CD14-positive monocyte (primary cell): ENCODE data around the gene ACD. TPM values are rescaled to one million over a fixed set of nuclear protein-coding genes. Genes with fewer than 3 reads are reported as not detected.

Experiments
- DNase-seq, 3 donors: peaks; one replicate each; pipeline ENCODE4 v3.0.0-alpha.2; 2011 to 2022
- H2AFZ ChIP-seq: 2 replicates; pipeline ENCODE4 v1.6.0; 2012; ENCODE audit warnings: mild to moderate bottlenecking, low read depth, low read length, inconsistent platforms; ENCODE audit not compliant: insufficient read depth, poor library complexity, severe bottlenecking
- H3K27ac ChIP-seq, 2 donors: 1 replicate in 1 of 2; 2 replicates in 1 of 2; pipeline ENCODE4 v1.5.1; 2012 to 2013; ENCODE audit warnings: low read length in 2 of 2, control low read depth in 1 of 2, inconsistent platforms in 1 of 2, low read depth in 1 of 2, mild to moderate bottlenecking in 1 of 2
- H3K27me3 ChIP-seq, 2 donors: one replicate each; pipeline versions ENCODE4 v1.6.0 to v1.6.1; 2011 to 2013; ENCODE audit warnings: low read length in 2 of 2; ENCODE audit not compliant: control insufficient read depth in 2 of 2, insufficient read depth in 2 of 2
- H3K36me3 ChIP-seq, 2 donors: replicated peaks in 1 of 2; 1 replicate in 1 of 2; 2 replicates in 1 of 2; pipeline versions ENCODE4 v1.5.1 to v1.6.1; 2012 to 2013; ENCODE audit warnings: low read length in 2 of 2, control low read depth in 1 of 2, inconsistent platforms in 1 of 2, mild to moderate bottlenecking in 1 of 2; ENCODE audit not compliant: insufficient read depth in 2 of 2, control insufficient read depth in 1 of 2
- H3K4me1 ChIP-seq, 2 donors: 1 replicate in 1 of 2; 2 replicates in 1 of 2; pipeline versions ENCODE4 v1.5.1 to v1.6.1; 2012 to 2013; ENCODE audit warnings: low read length in 2 of 2, control low read depth in 1 of 2, inconsistent platforms in 1 of 2, mild to moderate bottlenecking in 1 of 2, moderate library complexity in 1 of 2; ENCODE audit not compliant: insufficient read depth in 2 of 2, control insufficient read depth in 1 of 2
- H3K4me2 ChIP-seq: replicated peaks from 2 replicates; pipeline ENCODE3; 2012; ENCODE audit warnings: low read length, moderate library complexity, mild to moderate bottlenecking; ENCODE audit not compliant: poor library complexity, severe bottlenecking; ENCODE audit errors: extremely low read depth
- H3K4me3 ChIP-seq, 3 experiments: fragments of 200-600 bp in 1 of 3; sonication (generic) in 1 of 3; replicated peaks in 1 of 3; 1 replicate in 2 of 3; 2 replicates in 1 of 3; pipeline ENCODE4 v1.5.1; 2011 to 2013; ENCODE audit warnings: low read length in 3 of 3, mild to moderate bottlenecking in 3 of 3, control low read depth in 2 of 3, low read depth in 2 of 3, inconsistent platforms in 1 of 3, moderate library complexity in 1 of 3
- H3K79me2 ChIP-seq: 2 replicates; pipeline ENCODE4 v1.6.0; 2012; ENCODE audit warnings: mild to moderate bottlenecking, control low read depth, inconsistent platforms, low read length, moderate library complexity; ENCODE audit not compliant: insufficient read depth
- H3K9ac ChIP-seq: 2 replicates; pipeline ENCODE4 v1.6.0; 2017; ENCODE audit warnings: low read length, mild to moderate bottlenecking; ENCODE audit not compliant: insufficient read depth, poor library complexity, severe bottlenecking
- H3K9me3 ChIP-seq, 2 donors: replicated peaks in 1 of 2; 1 replicate in 1 of 2; 2 replicates in 1 of 2; pipeline versions ENCODE4 v1.5.1 to v1.6.1; 2012 to 2013; ENCODE audit warnings: low read length in 2 of 2, control low read depth in 1 of 2; ENCODE audit not compliant: control insufficient read depth in 1 of 2, insufficient read depth in 1 of 2
- H4K20me1 ChIP-seq: 2 replicates; pipeline ENCODE4 v1.6.0; 2012; ENCODE audit warnings: mild to moderate bottlenecking, low read length, control low read depth, moderate library complexity; ENCODE audit not compliant: insufficient read depth
- H3K27ac Mint-ChIP-seq, 7 donors: one replicate each; pipeline ENCODE4 v1.8.0; 2020; ENCODE audit warnings: mild to moderate bottlenecking in 7 of 7, mixed read lengths in 7 of 7, moderate library complexity in 6 of 7, inconsistent platforms in 2 of 7
- H3K27me3 Mint-ChIP-seq, 3 donors: one replicate each; pipeline ENCODE4 v1.8.0; 2021 to 2022; ENCODE audit warnings: low read depth in 3 of 3, mild to moderate bottlenecking in 3 of 3, mixed read lengths in 3 of 3, moderate library complexity in 3 of 3, inconsistent platforms in 1 of 3
- H3K36me3 Mint-ChIP-seq, 2 donors: one replicate each; pipeline ENCODE4 v1.8.0; 2020; ENCODE audit warnings: mixed read lengths in 2 of 2, inconsistent platforms in 1 of 2, mild to moderate bottlenecking in 1 of 2
- H3K4me1 Mint-ChIP-seq: one replicate; pipeline ENCODE4 v1.8.0; 2020; ENCODE audit warnings: mild to moderate bottlenecking, mixed read lengths
- H3K4me3 Mint-ChIP-seq, 2 donors: one replicate each; pipeline ENCODE4 v1.8.0; 2020; ENCODE audit warnings: mild to moderate bottlenecking in 2 of 2, mixed read lengths in 2 of 2, moderate library complexity in 1 of 2
- H3K9me3 Mint-ChIP-seq, 7 donors: one replicate each; pipeline ENCODE4 v1.8.0; 2020 to 2022; ENCODE audit warnings: mixed read lengths in 7 of 7, mild to moderate bottlenecking in 6 of 7, moderate library complexity in 6 of 7, inconsistent platforms in 2 of 7
- WGBS: methylation state at CpG from one replicate; pipeline ENCODE4 v1.1.5; 2013; ENCODE audit warnings: missing lambda C conversion rate; ENCODE audit not compliant: insufficient coverage; 5-methylcytosine and 5-hydroxymethylcytosine counted together
- intact Hi-C, 2 donors: fragments of 100-400 bp; cut with micrococcal nuclease; formaldehyde crosslinking; loops; one replicate each; pipeline versions ENCODE4 v1.15.0 to v1.15.1; 2023
- polyA plus RNA-seq, 3 donors: library from polyadenylated mRNA; depleted of rRNA in 1 of 3; unstranded in 2 of 3; stranded (reverse) in 1 of 3; fragments of 300-500 nt in 2 of 3; fragments of >200 nt in 1 of 3; fragmentation: Illumina TruSeq in 2 of 3; gene quantifications; 1 replicate in 2 of 3; 2 replicates in 1 of 3; pipeline ENCODE4 v1.2.3, GENCODE V29; 2012 to 2021
- TF ChIP-seq, protein P1 (sequence below): fragments of 200-600 bp; IDR thresholded peaks from one replicate; pipeline ENCODE4 v1.8.0; 2022; ENCODE audit warnings: antibody characterized with exemption, mild to moderate bottlenecking

The ACD gene
- polyA plus RNA-seq, 3 donors: 11.8 to 26.0 (median 14.9) TPM

DNA sequence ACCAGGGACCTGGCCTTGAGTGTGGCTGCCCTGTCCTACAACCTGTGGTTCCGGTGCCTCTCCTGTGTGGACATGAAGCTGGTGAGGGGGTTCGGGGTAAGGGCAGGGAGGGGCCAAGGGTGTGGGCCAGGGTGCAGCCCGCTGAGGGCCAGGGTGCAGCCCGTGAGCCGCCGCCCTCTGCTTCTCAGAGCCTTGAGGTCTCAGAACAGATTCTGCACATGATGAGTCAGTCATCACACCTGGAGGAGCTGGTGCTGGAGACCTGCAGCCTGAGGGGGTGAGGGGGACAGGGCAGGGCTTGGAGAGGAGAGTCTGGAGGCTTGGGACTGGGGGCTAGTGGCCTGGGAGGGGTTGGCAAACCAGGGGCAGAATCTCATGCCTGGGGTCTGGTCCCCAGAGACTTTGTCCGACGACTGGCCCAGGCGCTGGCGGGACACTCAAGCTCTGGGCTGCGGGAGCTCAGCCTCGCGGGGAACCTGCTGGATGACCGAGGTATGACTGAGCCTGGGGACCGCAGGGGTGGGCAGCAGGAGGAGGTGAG lies 12.9 kb downstream of the ACD start:
- Mint-ChIP-seq H3K36me3 (no peaks in the 10 kb centered on the region), H3K4me1 (peaks cover 5% of the 10 kb centered on the region), H3K27ac (no peak overlapping the region), H3K9me3 (peaks cover 0 to 2% (median 0%) of the 10 kb centered on the region in 7 donors), H3K27me3 (peaks cover 12 to 24% (median 20%) of the 10 kb centered on the region in 3 donors), H3K4me3 (no peak overlapping the region)
- H3K36me3 ChIP-seq: no peaks in the 10 kb centered on the region
- peaks cover 2 to 19% of the 10 kb centered on the region in 2 donors for H3K27me3 ChIP-seq
- no peaks in the 10 kb centered on the region for H3K9me3 ChIP-seq
- no peaks in the 10 kb centered on the region for H3K79me2 ChIP-seq
- H3K4me3 ChIP-seq: no peak overlapping the region
- H4K20me1 ChIP-seq: no peaks in the 10 kb centered on the region
- no peak overlapping the region for H3K27ac ChIP-seq
- WGBS: 96% methylated on average over 15 of the region's 15 CpGs
- H3K4me1 ChIP-seq: peaks cover 5 to 10% of the 10 kb centered on the region in 2 donors
- intact Hi-C loops: no loop called here
- H2AFZ ChIP-seq: no peak overlapping the region
- peak in 1 of 3 donors; percentile 3 for DNase-seq
- TF ChIP-seq, protein P1, sequence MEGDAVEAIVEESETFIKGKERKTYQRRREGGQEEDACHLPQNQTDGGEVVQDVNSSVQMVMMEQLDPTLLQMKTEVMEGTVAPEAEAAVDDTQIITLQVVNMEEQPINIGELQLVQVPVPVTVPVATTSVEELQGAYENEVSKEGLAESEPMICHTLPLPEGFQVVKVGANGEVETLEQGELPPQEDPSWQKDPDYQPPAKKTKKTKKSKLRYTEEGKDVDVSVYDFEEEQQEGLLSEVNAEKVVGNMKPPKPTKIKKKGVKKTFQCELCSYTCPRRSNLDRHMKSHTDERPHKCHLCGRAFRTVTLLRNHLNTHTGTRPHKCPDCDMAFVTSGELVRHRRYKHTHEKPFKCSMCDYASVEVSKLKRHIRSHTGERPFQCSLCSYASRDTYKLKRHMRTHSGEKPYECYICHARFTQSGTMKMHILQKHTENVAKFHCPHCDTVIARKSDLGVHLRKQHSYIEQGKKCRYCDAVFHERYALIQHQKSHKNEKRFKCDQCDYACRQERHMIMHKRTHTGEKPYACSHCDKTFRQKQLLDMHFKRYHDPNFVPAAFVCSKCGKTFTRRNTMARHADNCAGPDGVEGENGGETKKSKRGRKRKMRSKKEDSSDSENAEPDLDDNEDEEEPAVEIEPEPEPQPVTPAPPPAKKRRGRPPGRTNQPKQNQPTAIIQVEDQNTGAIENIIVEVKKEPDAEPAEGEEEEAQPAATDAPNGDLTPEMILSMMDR: no peak
- H3K9ac ChIP-seq: no peak overlapping the region
- no peak overlapping the region for H3K4me2 ChIP-seq

DNA sequence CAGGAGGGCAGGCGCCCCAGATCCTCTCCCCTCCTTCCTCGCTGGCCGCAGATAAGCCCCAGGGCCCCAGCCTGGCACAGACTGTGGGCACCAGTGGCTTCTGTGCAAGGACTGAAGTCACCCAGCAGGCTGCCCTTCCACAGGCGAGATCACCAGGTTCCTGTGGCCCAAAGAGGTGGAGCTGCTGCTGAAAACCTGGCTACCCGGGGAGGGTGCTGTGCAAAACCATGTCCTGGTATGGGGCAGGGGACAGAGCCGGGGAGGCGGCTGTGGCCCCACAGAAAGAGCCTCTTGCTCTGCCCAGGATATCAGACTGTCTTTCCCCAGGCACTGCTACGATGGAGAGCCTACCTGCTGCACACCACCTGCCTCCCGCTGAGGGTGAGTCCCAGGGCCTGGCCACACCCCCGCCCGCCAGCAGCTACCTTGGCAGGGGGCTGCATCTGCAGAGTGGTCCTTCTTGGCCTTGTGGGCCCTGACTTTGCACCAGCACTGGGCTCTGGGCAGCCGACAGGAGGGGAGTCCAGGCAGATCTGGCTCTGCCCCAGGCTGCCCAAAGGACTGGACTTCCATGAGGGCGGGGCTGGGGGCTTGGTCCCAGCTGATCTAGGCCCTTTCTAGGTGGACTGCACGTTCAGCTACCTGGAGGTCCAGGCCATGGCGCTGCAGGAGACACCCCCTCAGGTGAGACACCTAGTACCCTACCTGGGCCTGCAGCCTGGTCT lies 14.5 kb downstream of the ACD start:
- Mint-ChIP-seq H3K27me3 (peaks cover 11 to 24% (median 20%) of the 10 kb centered on the region in 3 donors), H3K36me3 (peaks cover 0 to 2% of the 10 kb centered on the region in 2 donors), H3K4me3 (peak overlapping the region; percentile 54 to 68), H3K4me1 (peaks cover 5% of the 10 kb centered on the region), H3K9me3 (peaks cover 0 to 2% (median 0%) of the 10 kb centered on the region in 7 donors), H3K27ac (peak overlapping the region in 1 of 7 donors; percentile 20)
- Histone ChIP-seq H3K4me3 (peak overlapping the region in 1 of 3 experiments; percentile 61), H3K4me2 (peak overlapping the region; percentile 68), H3K27ac (no peak overlapping the region), H4K20me1 (no peaks in the 10 kb centered on the region), H3K9me3 (no peaks in the 10 kb centered on the region), H3K27me3 (peaks cover 2 to 19% of the 10 kb centered on the region in 2 donors), H3K9ac (peak overlapping the region; percentile 41), H3K4me1 (peaks cover 5 to 10% of the 10 kb centered on the region in 2 donors), H3K36me3 (no peaks in the 10 kb centered on the region), H2AFZ (peak overlapping the region; percentile 73), H3K79me2 (no peaks in the 10 kb centered on the region)
- WGBS: 73% methylated on average over 13 of the region's 15 CpGs
- TF ChIP-seq, protein P1: no peak
- DNase-seq: peak in 1 of 3 donors; percentile 8
- intact Hi-C loops: loop anchor here in 1 of 2 donors (2.0 kb wide), 1 partner anchor 99 kb away; no protein-coding TSS in a partner anchor
